WTC11 (cell line): ENCODE data around the gene SFT2D2.

Source experiments
- ATF3 ChIP-seq: sonication (generic); formaldehyde crosslinking; conservative IDR thresholded peaks from 2 replicates; pipeline ENCODE4 v1.8.1; 2022; ENCODE audit warnings: mild to moderate bottlenecking, missing genetic modification reagents
- CREB1 ChIP-seq: sonication (generic); formaldehyde crosslinking; IDR thresholded peaks from 2 replicates; pipeline ENCODE4 v1.8.0; 2023; ENCODE audit warnings: mild to moderate bottlenecking, missing genetic modification reagents
- CTCF ChIP-seq: fragments of 200-600 bp; IDR thresholded peaks from 2 replicates; pipeline ENCODE4 v1.8.0; 2022; ENCODE audit warnings: antibody characterized with exemption
- ERG ChIP-seq: fragments of 250-450 bp; sonication (Bioruptor Pico); IDR thresholded peaks from 2 replicates; pipeline ENCODE4 v1.8.0; 2021; ENCODE audit warnings: mild to moderate bottlenecking
- FOXP1 ChIP-seq: sonication (generic); formaldehyde crosslinking; IDR thresholded peaks from 2 replicates; pipeline ENCODE4 v1.8.0; 2022; ENCODE audit warnings: missing genetic modification reagents, mild to moderate bottlenecking, moderate library complexity, borderline replicate concordance
- IRF1 ChIP-seq: sonication (generic); formaldehyde crosslinking; IDR thresholded peaks from 2 replicates; pipeline ENCODE4 v1.8.0; 2023; ENCODE audit warnings: missing genetic modification reagents
- TEAD4 ChIP-seq: sonication (generic); formaldehyde crosslinking; IDR thresholded peaks from 2 replicates; pipeline ENCODE4 v1.8.0; 2022; ENCODE audit warnings: mild to moderate bottlenecking, missing genetic modification reagents
- ZBTB21 ChIP-seq: sonication (generic); formaldehyde crosslinking; IDR thresholded peaks from 2 replicates; pipeline ENCODE4 v1.8.1; 2023; ENCODE audit warnings: mild to moderate bottlenecking, missing genetic modification reagents, borderline replicate concordance
- ZNF281 ChIP-seq: sonication (generic); formaldehyde crosslinking; IDR thresholded peaks from 2 replicates; pipeline ENCODE4 v1.8.0; 2023; ENCODE audit warnings: mild to moderate bottlenecking, missing genetic modification reagents

GRCh38 chr1:168235937-168236336 lies 10.1 kb downstream of the SFT2D2 start:
- TF ChIP-seq FOXP1 (no peak), IRF1 (no peak), TEAD4 (CRISPR knock-in tag) (no peak), ATF3 (CRISPR knock-in tag) (no peak), ZBTB21 (CRISPR knock-in tag) (no peak), ERG (no peak), CTCF (no peak), ZNF281 (CRISPR knock-in tag) (no peak), CREB1 (CRISPR knock-in tag) (no peak)
